Germinal center (tissue), 1 donor: ENCODE data around the gene RBBP8NL.
"Not testable (repeated sequence)": the region's sequence is repeated elsewhere in the genome, so short reads cannot be mapped to it uniquely, and the experiment has no call there.

Experiments
- DNase-seq: peaks from one replicate; pipeline ENCODE4 v3.0.0; 2012; ENCODE audit warnings: mixed read lengths, low spot score

The RBBP8NL gene

GRCh38 chr20:62445553-62446340 is 18.4 kb upstream of the RBBP8NL start:
- no peak for DNase-seq

GRCh38 chr20:62444286-62444685 is 16.9 kb upstream of the RBBP8NL start:
- DNase-seq = no peak

GRCh38 chr20:62441987-62442539 is 14.7 kb upstream of the RBBP8NL start:
- no peak for DNase-seq

- DNase-seq = no peak
Measured at GRCh38 chr20:62439218-62439617, 11.9 kb upstream of the RBBP8NL start.

- DNase-seq = no peak
Measured at GRCh38 chr20:62437927-62438326, 10.6 kb upstream of the RBBP8NL start.

GRCh38 chr20:62437496-62437895 is 10.2 kb upstream of the RBBP8NL start:
- no peak for DNase-seq

- no peak for DNase-seq
Measured at GRCh38 chr20:62436692-62437091, 9.4 kb upstream of the RBBP8NL start.

- DNase-seq = no peak
Measured at GRCh38 chr20:62433658-62434497, 6.5 kb upstream of the RBBP8NL start.

GRCh38 chr20:62430866-62431447 is 3.6 kb upstream of the RBBP8NL start:
- DNase-seq = no peak

- DNase-seq = no peak
Measured at GRCh38 chr20:62430311-62430853, 3.0 kb upstream of the RBBP8NL start.

- DNase-seq = no peak
Measured at GRCh38 chr20:62429455-62430310, 2.3 kb upstream of the RBBP8NL start.

- DNase-seq = no peak
Measured at GRCh38 chr20:62428396-62429295, 1.3 kb upstream of the RBBP8NL start.

- DNase-seq = no peak
Measured at GRCh38 chr20:62428002-62428372, 648 bp upstream of the RBBP8NL start.

- no peak for DNase-seq
Measured at GRCh38 chr20:62426699-62427131, 624 bp downstream of the RBBP8NL start.

- DNase-seq = not testable (repeated sequence)
Measured at GRCh38 chr20:62426059-62426348, 1.3 kb downstream of the RBBP8NL start.

- DNase-seq = no peak
Measured at GRCh38 chr20:62425281-62426058, 1.9 kb downstream of the RBBP8NL start.

GRCh38 chr20:62424249-62425107 is 2.9 kb downstream of the RBBP8NL start:
- DNase-seq = no peak

- no peak for DNase-seq
Measured at GRCh38 chr20:62423326-62423706, 4.0 kb downstream of the RBBP8NL start.
